Naive B cell (primary cell): ENCODE results near the gene BAZ2B. TPM values are rescaled to one million over a fixed set of nuclear protein-coding genes. Genes with fewer than 3 reads are reported as not detected.

Experiments used
- ATAC-seq, 2 donors: fragments of 150-1000 bp; cut with Tn5 transposase; 2 replicates each; pipeline ENCODE4 v1.10.0; 2021; ENCODE audit warnings: low read depth in 2 of 2, mild to moderate bottlenecking in 2 of 2, moderate library complexity in 2 of 2
- DNase-seq: peaks from one replicate; pipeline ENCODE4 v3.0.0; 2022
- H3K27ac Mint-ChIP-seq, 6 donors: one replicate each; pipeline ENCODE4 v1.8.0; 2020 to 2022; ENCODE audit warnings: mild to moderate bottlenecking in 6 of 6, mixed read lengths in 6 of 6, moderate library complexity in 5 of 6, inconsistent platforms in 2 of 6
- H3K27me3 Mint-ChIP-seq, 3 donors: one replicate each; pipeline ENCODE4 v1.8.0; 2021 to 2022; ENCODE audit warnings: mixed read lengths in 3 of 3, mild to moderate bottlenecking in 1 of 3
- H3K36me3 Mint-ChIP-seq, 2 donors: one replicate each; pipeline ENCODE4 v1.8.0; 2020 to 2022; ENCODE audit warnings: mixed read lengths in 2 of 2, inconsistent platforms in 1 of 2, mild to moderate bottlenecking in 1 of 2
- H3K4me1 Mint-ChIP-seq, 3 donors: one replicate each; pipeline ENCODE4 v1.8.0; 2020 to 2022; ENCODE audit warnings: mixed read lengths in 3 of 3, inconsistent platforms in 1 of 3, mild to moderate bottlenecking in 1 of 3, moderate library complexity in 1 of 3
- H3K4me3 Mint-ChIP-seq, 8 donors: one replicate each; pipeline ENCODE4 v1.8.0; 2020 to 2022; ENCODE audit warnings: mild to moderate bottlenecking in 8 of 8, mixed read lengths in 8 of 8, moderate library complexity in 8 of 8, inconsistent platforms in 2 of 8
- H3K9me3 Mint-ChIP-seq, 7 donors: one replicate each; pipeline ENCODE4 v1.8.0; 2020 to 2022; ENCODE audit warnings: mixed read lengths in 7 of 7, mild to moderate bottlenecking in 5 of 7, inconsistent platforms in 2 of 7, moderate library complexity in 1 of 7
- polyA plus RNA-seq, 6 donors: library from polyadenylated mRNA; unstranded; fragments of 300-500 nt; fragmentation: Illumina TruSeq; gene quantifications; one replicate each; pipeline ENCODE4 v1.2.3, GENCODE V29; 2021; ENCODE audit warnings: low read depth in 6 of 6

BAZ2B gene
- polyA plus RNA-seq, 6 donors from 2014 or later, result 15.2 to 30.5 (median 23.1) TPM

- DNase-seq (no peak), ATAC-seq (no peak)
- no peak overlapping the region for H3K4me3 Mint-ChIP-seq
Observed at GRCh38 chr2:159489476-159489875, 126.9 kb downstream of the BAZ2B start.

GRCh38 chr2:159484532-159484931 lies 131.8 kb downstream of the BAZ2B start:
- Mint-ChIP-seq H3K27me3 (no peaks in the 10 kb centered on the region), H3K4me1 (peaks cover 3 to 12% (median 4%) of the 10 kb centered on the region in 3 donors), H3K36me3 (no peaks in the 10 kb centered on the region), H3K27ac (no peak overlapping the region), H3K4me3 (no peak overlapping the region), H3K9me3 (peaks cover 0 to 1% (median 0%) of the 10 kb centered on the region in 7 donors)
- DNase-seq (no peak), ATAC-seq (no peak)

More at GRCh38 chr2:159489476-159489875, 126.9 kb downstream of the BAZ2B start:
- peaks cover 3 to 6% (median 4%) of the 10 kb centered on the region in 3 donors for H3K4me1 Mint-ChIP-seq
- no peaks in the 10 kb centered on the region for H3K27me3 Mint-ChIP-seq
- H3K9me3 Mint-ChIP-seq, result peaks cover 0 to 2% (median 0%) of the 10 kb centered on the region in 7 donors
- peaks cover 0 to 5% of the 10 kb centered on the region in 2 donors for H3K36me3 Mint-ChIP-seq
- H3K27ac Mint-ChIP-seq, result no peak overlapping the region

- Mint-ChIP-seq H3K9me3 (peaks cover 0 to 11% (median 0%) of the 10 kb centered on the region in 7 donors), H3K36me3 (peaks cover 23 to 29% of the 10 kb centered on the region in 2 donors), H3K27ac (no peak overlapping the region), H3K4me3 (no peak overlapping the region), H3K27me3 (no peaks in the 10 kb centered on the region), H3K4me1 (peaks cover 0 to 6% (median 0%) of the 10 kb centered on the region in 3 donors)
- DNase-seq, result no peak
- no peak for ATAC-seq
Observed at GRCh38 chr2:159476329-159476728, 140.0 kb downstream of the BAZ2B start.

GRCh38 chr2:159475793-159476192 lies 140.6 kb downstream of the BAZ2B start:
- Mint-ChIP-seq H3K27ac (no peak overlapping the region), H3K27me3 (no peaks in the 10 kb centered on the region), H3K4me1 (peaks cover 0 to 10% (median 0%) of the 10 kb centered on the region in 3 donors), H3K9me3 (peaks cover 0 to 11% (median 0%) of the 10 kb centered on the region in 7 donors), H3K36me3 (peaks cover 26 to 29% of the 10 kb centered on the region in 2 donors), H3K4me3 (no peak overlapping the region)
- DNase-seq (no peak), ATAC-seq (no peak)

GRCh38 chr2:159471340-159471739 lies 145.0 kb downstream of the BAZ2B start:
- Mint-ChIP-seq H3K27ac (no peak overlapping the region), H3K9me3 (peaks cover 4 to 19% (median 6%) of the 10 kb centered on the region in 7 donors)
- DNase-seq, result no peak

GRCh38 chr2:159468257-159468656 lies 148.1 kb downstream of the BAZ2B start:
- no peak for ATAC-seq
- peaks cover 0 to 14% (median 5%) of the 10 kb centered on the region in 7 donors for H3K9me3 Mint-ChIP-seq
- DNase-seq, result no peak
- peak overlapping the region in 2 of 6 donors; percentile 3 to 41 for H3K27ac Mint-ChIP-seq
- no peaks in the 10 kb centered on the region for H3K27me3 Mint-ChIP-seq
- H3K4me1 Mint-ChIP-seq, result peaks cover 8 to 34% (median 14%) of the 10 kb centered on the region in 3 donors
- peak overlapping the region in 1 of 8 donors; percentile 75 for H3K4me3 Mint-ChIP-seq
- H3K36me3 Mint-ChIP-seq, result peaks cover 8 to 31% of the 10 kb centered on the region in 2 donors

More at GRCh38 chr2:159471340-159471739, 145.0 kb downstream of the BAZ2B start:
- peaks cover 32 to 43% of the 10 kb centered on the region in 2 donors for H3K36me3 Mint-ChIP-seq
- no peaks in the 10 kb centered on the region for H3K27me3 Mint-ChIP-seq
- no peak overlapping the region for H3K4me3 Mint-ChIP-seq
- no peak for ATAC-seq
- peaks cover 8 to 29% (median 14%) of the 10 kb centered on the region in 3 donors for H3K4me1 Mint-ChIP-seq

- H3K36me3 Mint-ChIP-seq, result peaks cover 3 to 11% of the 10 kb centered on the region in 2 donors
- no peaks in the 10 kb centered on the region for H3K27me3 Mint-ChIP-seq
- DNase-seq (no peak), ATAC-seq (no peak)
- no peak overlapping the region for H3K4me3 Mint-ChIP-seq
- H3K27ac Mint-ChIP-seq, result no peak overlapping the region
- H3K4me1 Mint-ChIP-seq, result peaks cover 9 to 14% (median 9%) of the 10 kb centered on the region in 3 donors
- H3K9me3 Mint-ChIP-seq, result peaks cover 0 to 2% (median 1%) of the 10 kb centered on the region in 7 donors
Observed at GRCh38 chr2:159462961-159463360, 153.4 kb downstream of the BAZ2B start.

- Mint-ChIP-seq H3K27ac (no peak overlapping the region), H3K27me3 (no peaks in the 10 kb centered on the region), H3K36me3 (peaks cover 0 to 5% of the 10 kb centered on the region in 2 donors), H3K4me1 (peaks cover 9 to 18% (median 11%) of the 10 kb centered on the region in 3 donors), H3K4me3 (no peak overlapping the region), H3K9me3 (peaks cover 0 to 2% (median 0%) of the 10 kb centered on the region in 7 donors)
- DNase-seq, result no peak
- ATAC-seq, result no peak
Observed at GRCh38 chr2:159462201-159462785, 154.1 kb downstream of the BAZ2B start.

- Mint-ChIP-seq H3K4me3 (no peak overlapping the region), H3K27ac (no peak overlapping the region)
Observed at GRCh38 chr2:159461076-159461475, 155.3 kb downstream of the BAZ2B start.

GRCh38 chr2:159460227-159460626 lies 156.1 kb downstream of the BAZ2B start:
- no peak overlapping the region for H3K4me3 Mint-ChIP-seq
- DNase-seq (no peak), ATAC-seq (no peak)
- peak overlapping the region in 2 of 6 donors; percentile 7 to 26 for H3K27ac Mint-ChIP-seq
- H3K27me3 Mint-ChIP-seq, result no peaks in the 10 kb centered on the region
- H3K9me3 Mint-ChIP-seq, result peaks cover 0 to 2% (median 0%) of the 10 kb centered on the region in 7 donors
- H3K4me1 Mint-ChIP-seq, result peaks cover 8 to 19% (median 13%) of the 10 kb centered on the region in 3 donors
- peaks cover 0 to 4% of the 10 kb centered on the region in 2 donors for H3K36me3 Mint-ChIP-seq

More at GRCh38 chr2:159461076-159461475, 155.3 kb downstream of the BAZ2B start:
- DNase-seq (no peak), ATAC-seq (no peak)
- H3K9me3 Mint-ChIP-seq, result peaks cover 0 to 2% (median 0%) of the 10 kb centered on the region in 7 donors
- peaks cover 0 to 5% of the 10 kb centered on the region in 2 donors for H3K36me3 Mint-ChIP-seq
- H3K27me3 Mint-ChIP-seq, result no peaks in the 10 kb centered on the region
- H3K4me1 Mint-ChIP-seq, result peaks cover 5 to 19% (median 12%) of the 10 kb centered on the region in 3 donors

- H3K36me3 Mint-ChIP-seq, result no peaks in the 10 kb centered on the region
- no peak for DNase-seq
- H3K4me1 Mint-ChIP-seq, result peaks cover 9 to 19% (median 10%) of the 10 kb centered on the region in 3 donors
- no peaks in the 10 kb centered on the region for H3K27me3 Mint-ChIP-seq
- H3K27ac Mint-ChIP-seq, result peak overlapping the region in 1 of 6 donors; percentile 3
- H3K9me3 Mint-ChIP-seq, result peaks cover 0 to 2% (median 0%) of the 10 kb centered on the region in 7 donors
- no peak for ATAC-seq
- H3K4me3 Mint-ChIP-seq, result no peak overlapping the region
Observed at GRCh38 chr2:159459279-159459678, 157.1 kb downstream of the BAZ2B start.

GRCh38 chr2:159457589-159457988 lies 158.8 kb downstream of the BAZ2B start:
- ATAC-seq (no peak), DNase-seq (no peak)
- Mint-ChIP-seq H3K4me3 (peak overlapping the region in 1 of 8 donors; percentile 10), H3K9me3 (peaks cover 0 to 2% (median 0%) of the 10 kb centered on the region in 7 donors), H3K27me3 (no peaks in the 10 kb centered on the region), H3K36me3 (peaks cover 0 to 6% of the 10 kb centered on the region in 2 donors), H3K4me1 (peaks cover 9 to 19% (median 10%) of the 10 kb centered on the region in 3 donors), H3K27ac (peak overlapping the region in 3 of 6 donors; percentile 33 to 73 (median 71))

- H3K27me3 Mint-ChIP-seq, result no peaks in the 10 kb centered on the region
- DNase-seq (no peak), ATAC-seq (peak; percentile 37 to 47)
- peak overlapping the region in 2 of 6 donors; percentile 27 to 29 for H3K27ac Mint-ChIP-seq
- H3K4me1 Mint-ChIP-seq, result peaks cover 9 to 19% (median 10%) of the 10 kb centered on the region in 3 donors
- H3K4me3 Mint-ChIP-seq, result no peak overlapping the region
- peaks cover 0 to 6% of the 10 kb centered on the region in 2 donors for H3K36me3 Mint-ChIP-seq
- H3K9me3 Mint-ChIP-seq, result peaks cover 0 to 2% (median 0%) of the 10 kb centered on the region in 7 donors
Observed at GRCh38 chr2:159456500-159457426, 159.6 kb downstream of the BAZ2B start.
